Stimulated activated memory B cell treated with anti-CD40 and anti-IgM and Interleukin-4, amounts not matched to agents 10 μg/mL and 1 μg/mL and 100 μg/mL, for 72 hours (primary cell): Measurements from ENCODE around the gene HAUS1.
"Not testable (repeated sequence)": the region's sequence is repeated elsewhere in the genome, so short reads cannot be mapped to it uniquely, and the experiment has no call there.

Source experiments
- ATAC-seq: fragments of 150-1000 bp; cut with Tn5 transposase; 2 replicates; pipeline ENCODE4 v1.10.0; 2021
- H3K27ac Mint-ChIP-seq: one replicate; pipeline ENCODE4 v1.8.0; 2022; ENCODE audit warnings: mild to moderate bottlenecking, mixed read lengths
- H3K27me3 Mint-ChIP-seq: one replicate; pipeline ENCODE4 v1.8.0; 2022; ENCODE audit warnings: mixed read lengths
- H3K36me3 Mint-ChIP-seq: one replicate; pipeline ENCODE4 v1.8.0; 2022; ENCODE audit warnings: mixed read lengths
- H3K4me1 Mint-ChIP-seq: one replicate; pipeline ENCODE4 v1.8.0; 2022; ENCODE audit warnings: mixed read lengths
- H3K4me3 Mint-ChIP-seq: one replicate; pipeline ENCODE4 v1.8.0; 2022; ENCODE audit warnings: mild to moderate bottlenecking, moderate library complexity, mixed read lengths
- H3K9me3 Mint-ChIP-seq: one replicate; pipeline ENCODE4 v1.8.0; 2022; ENCODE audit warnings: mixed read lengths

Gene HAUS1

GRCh38 chr18:46072376-46072867 lies 31.8 kb upstream of the HAUS1 start:
- no peak for ATAC-seq
- Mint-ChIP-seq H3K27me3 (peaks cover 21% of the 10 kb centered on the region), H3K4me1 (peaks cover 28% of the 10 kb centered on the region), H3K36me3 (no peaks in the 10 kb centered on the region), H3K27ac (no peak overlapping the region), H3K9me3 (no peaks in the 10 kb centered on the region), H3K4me3 (peak overlapping the region; percentile 76)

- no peaks in the 10 kb centered on the region for H3K9me3 Mint-ChIP-seq
- no peak overlapping the region for H3K4me3 Mint-ChIP-seq
- no peaks in the 10 kb centered on the region for H3K36me3 Mint-ChIP-seq
- no peak overlapping the region for H3K27ac Mint-ChIP-seq
- H3K27me3 Mint-ChIP-seq = peaks cover 21% of the 10 kb centered on the region
- no peak for ATAC-seq
- peaks cover 28% of the 10 kb centered on the region for H3K4me1 Mint-ChIP-seq
Observed at GRCh38 chr18:46072959-46073358, 31.2 kb upstream of the HAUS1 start.

- no peak overlapping the region for H3K4me3 Mint-ChIP-seq
- no peak overlapping the region for H3K27ac Mint-ChIP-seq
- ATAC-seq = peak; percentile 53
- peaks cover 28% of the 10 kb centered on the region for H3K4me1 Mint-ChIP-seq
- H3K36me3 Mint-ChIP-seq = no peaks in the 10 kb centered on the region
- peaks cover 21% of the 10 kb centered on the region for H3K27me3 Mint-ChIP-seq
- no peaks in the 10 kb centered on the region for H3K9me3 Mint-ChIP-seq
Observed at GRCh38 chr18:46073474-46074331, 30.5 kb upstream of the HAUS1 start.

GRCh38 chr18:46079336-46079735 lies 24.8 kb upstream of the HAUS1 start:
- ATAC-seq = no peak
- H3K9me3 Mint-ChIP-seq = no peaks in the 10 kb centered on the region
- H3K27ac Mint-ChIP-seq = no peak overlapping the region
- H3K4me3 Mint-ChIP-seq = no peak overlapping the region
- H3K27me3 Mint-ChIP-seq = no peaks in the 10 kb centered on the region
- H3K36me3 Mint-ChIP-seq = peaks cover 43% of the 10 kb centered on the region
- no peaks in the 10 kb centered on the region for H3K4me1 Mint-ChIP-seq

- Mint-ChIP-seq H3K9me3 (no peaks in the 10 kb centered on the region), H3K27ac (no peak overlapping the region), H3K4me3 (no peak overlapping the region), H3K36me3 (peaks cover 51% of the 10 kb centered on the region), H3K27me3 (no peaks in the 10 kb centered on the region), H3K4me1 (no peaks in the 10 kb centered on the region)
- no peak for ATAC-seq
Observed at GRCh38 chr18:46080156-46080555, 24.0 kb upstream of the HAUS1 start.

GRCh38 chr18:46084431-46084830 lies 19.8 kb upstream of the HAUS1 start:
- no peak overlapping the region for H3K4me3 Mint-ChIP-seq
- H3K27ac Mint-ChIP-seq = no peak overlapping the region
- no peaks in the 10 kb centered on the region for H3K9me3 Mint-ChIP-seq
- no peaks in the 10 kb centered on the region for H3K27me3 Mint-ChIP-seq
- peaks cover 71% of the 10 kb centered on the region for H3K36me3 Mint-ChIP-seq
- H3K4me1 Mint-ChIP-seq = no peaks in the 10 kb centered on the region
- ATAC-seq = no peak

- ATAC-seq, H3K9me3 Mint-ChIP-seq, H3K4me1 Mint-ChIP-seq, H3K27ac Mint-ChIP-seq, H3K4me3 Mint-ChIP-seq, H3K27me3 Mint-ChIP-seq: not testable (repeated sequence)
- H3K36me3 Mint-ChIP-seq = peaks cover 55% of the 10 kb centered on the region
Observed at GRCh38 chr18:46088501-46088900, 15.7 kb upstream of the HAUS1 start.

- ATAC-seq = no peak
- Mint-ChIP-seq H3K36me3 (peaks cover 21% of the 10 kb centered on the region), H3K9me3 (no peaks in the 10 kb centered on the region), H3K27ac (no peak overlapping the region), H3K4me3 (no peak overlapping the region), H3K4me1 (peaks cover 27% of the 10 kb centered on the region), H3K27me3 (no peaks in the 10 kb centered on the region)
Observed at GRCh38 chr18:46095532-46095931, 8.7 kb upstream of the HAUS1 start.

GRCh38 chr18:46096651-46097300 lies 7.4 kb upstream of the HAUS1 start:
- no peak for ATAC-seq
- no peaks in the 10 kb centered on the region for H3K27me3 Mint-ChIP-seq
- peak overlapping the region; percentile 93 for H3K27ac Mint-ChIP-seq
- H3K4me1 Mint-ChIP-seq = peaks cover 27% of the 10 kb centered on the region
- no peaks in the 10 kb centered on the region for H3K9me3 Mint-ChIP-seq
- H3K36me3 Mint-ChIP-seq = peaks cover 13% of the 10 kb centered on the region
- peak overlapping the region; percentile 93 for H3K4me3 Mint-ChIP-seq

- ATAC-seq = no peak
- H3K27ac Mint-ChIP-seq = peak overlapping the region; percentile 93
Observed at GRCh38 chr18:46097431-46097800, 6.8 kb upstream of the HAUS1 start.

GRCh38 chr18:46097801-46098615 lies 6.2 kb upstream of the HAUS1 start, which contains the start of gene ATP5F1A:
Gene ATP5F1A, minus strand, starts transcription at chr18:46098296. Its CDS starts 65 bp downstream, at chr18:46098231.
- H3K9me3 Mint-ChIP-seq = no peaks in the 10 kb centered on the region
- H3K27ac Mint-ChIP-seq = peak within 1 kb of the TSS; percentile 93
- H3K4me3 Mint-ChIP-seq = peak within 1 kb of the TSS; percentile 93
- no peaks in the 10 kb centered on the region for H3K27me3 Mint-ChIP-seq
- peaks cover 29% of the 10 kb centered on the region for H3K4me1 Mint-ChIP-seq
- H3K36me3 Mint-ChIP-seq = peaks cover 13% of the 10 kb centered on the region
- peak; percentile 94 for ATAC-seq

More at GRCh38 chr18:46097431-46097800, 6.8 kb upstream of the HAUS1 start:
- H3K36me3 Mint-ChIP-seq = peaks cover 13% of the 10 kb centered on the region
- H3K4me1 Mint-ChIP-seq = peaks cover 27% of the 10 kb centered on the region
- peak overlapping the region; percentile 93 for H3K4me3 Mint-ChIP-seq
- H3K27me3 Mint-ChIP-seq = no peaks in the 10 kb centered on the region
- no peaks in the 10 kb centered on the region for H3K9me3 Mint-ChIP-seq

- H3K27me3 Mint-ChIP-seq = no peaks in the 10 kb centered on the region
Observed at GRCh38 chr18:46098616-46098933, 5.6 kb upstream of the HAUS1 start.

GRCh38 chr18:46099463-46099862 lies 4.7 kb upstream of the HAUS1 start:
- Mint-ChIP-seq H3K4me3 (no peak overlapping the region), H3K36me3 (peaks cover 6% of the 10 kb centered on the region), H3K27me3 (no peaks in the 10 kb centered on the region), H3K9me3 (no peaks in the 10 kb centered on the region), H3K27ac (no peak overlapping the region), H3K4me1 (peaks cover 33% of the 10 kb centered on the region)
- ATAC-seq = no peak

More at GRCh38 chr18:46098616-46098933, 5.6 kb upstream of the HAUS1 start:
- no peaks in the 10 kb centered on the region for H3K9me3 Mint-ChIP-seq
- peaks cover 34% of the 10 kb centered on the region for H3K4me1 Mint-ChIP-seq
- peak overlapping the region; percentile 93 for H3K4me3 Mint-ChIP-seq
- peaks cover 13% of the 10 kb centered on the region for H3K36me3 Mint-ChIP-seq
- no peak for ATAC-seq
- H3K27ac Mint-ChIP-seq = peak overlapping the region; percentile 93

- H3K36me3 Mint-ChIP-seq = peaks cover 30% of the 10 kb centered on the region
- no peak overlapping the region for H3K27ac Mint-ChIP-seq
- no peaks in the 10 kb centered on the region for H3K27me3 Mint-ChIP-seq
- no peak for ATAC-seq
- no peak overlapping the region for H3K4me3 Mint-ChIP-seq
- peaks cover 3% of the 10 kb centered on the region for H3K9me3 Mint-ChIP-seq
- peaks cover 13% of the 10 kb centered on the region for H3K4me1 Mint-ChIP-seq
Observed at GRCh38 chr18:46109386-46109785, 5.2 kb downstream of the HAUS1 start.

GRCh38 chr18:46110406-46110805 lies 6.2 kb downstream of the HAUS1 start:
- Mint-ChIP-seq H3K36me3 (peaks cover 30% of the 10 kb centered on the region), H3K27me3 (no peaks in the 10 kb centered on the region), H3K4me3 (no peak overlapping the region), H3K9me3 (peaks cover 3% of the 10 kb centered on the region), H3K4me1 (peaks cover 8% of the 10 kb centered on the region), H3K27ac (no peak overlapping the region)
- no peak for ATAC-seq
